Parathyroid adenoma (tissue), 2 donors: ENCODE measurements around the gene DNMBP.

ENCODE experiments used
- H2AFZ ChIP-seq: fragments of 300-600 bp; sonication (generic); one replicate; pipeline ENCODE4 v1.7.0; 2017; ENCODE audit warnings: antibody characterized with exemption, mild to moderate bottlenecking
- H3K27ac ChIP-seq: fragments of 300-600 bp; sonication (generic); one replicate; pipeline ENCODE4 v1.7.0; 2017
- H3K27me3 ChIP-seq: fragments of 300-600 bp; sonication (generic); one replicate; pipeline ENCODE4 v1.7.0; 2017; ENCODE audit warnings: low read length; ENCODE audit not compliant: control insufficient read depth, insufficient read depth
- H3K36me3 ChIP-seq: fragments of 300-600 bp; sonication (generic); one replicate; pipeline ENCODE4 v1.7.0; 2017; ENCODE audit warnings: low read length; ENCODE audit not compliant: control insufficient read depth, insufficient read depth
- H3K4me1 ChIP-seq: fragments of 300-600 bp; sonication (generic); one replicate; pipeline ENCODE4 v1.7.0; 2017; ENCODE audit warnings: control low read depth
- H3K4me2 ChIP-seq: fragments of 300-600 bp; sonication (generic); one replicate; pipeline ENCODE4 v1.7.0; 2017; ENCODE audit warnings: low read length
- H3K4me3 ChIP-seq: fragments of 300-600 bp; sonication (generic); one replicate; pipeline ENCODE4 v1.7.0; 2017; ENCODE audit warnings: low read depth, low read length
- H3K79me2 ChIP-seq: fragments of 300-600 bp; sonication (generic); one replicate; pipeline ENCODE4 v1.7.0; 2017; ENCODE audit warnings: control low read depth
- H3K9ac ChIP-seq: fragments of 300-600 bp; sonication (generic); one replicate; pipeline ENCODE4 v1.7.0; 2017; ENCODE audit warnings: mild to moderate bottlenecking
- H3K9me3 ChIP-seq: fragments of 300-600 bp; sonication (generic); one replicate; pipeline ENCODE4 v1.7.0; 2017; ENCODE audit warnings: low read length; ENCODE audit not compliant: control insufficient read depth
- CTCF ChIP-seq: fragments of 300-600 bp; sonication (generic); IDR thresholded peaks from one replicate; pipeline ENCODE4 v1.7.0; 2017; ENCODE audit warnings: antibody characterized with exemption, mild to moderate bottlenecking
- donor health status: primary hyperparathyroidism.

DNMBP gene

GRCh38 chr10:99894613-99895012, 115.1 kb downstream of the DNMBP start:
- H3K4me3 ChIP-seq, result no peak overlapping the region
- no peaks in the 10 kb centered on the region for H3K9me3 ChIP-seq
- no peak for TF ChIP-seq CTCF
- no peaks in the 10 kb centered on the region for H3K27me3 ChIP-seq
- peaks cover 4% of the 10 kb centered on the region for H3K36me3 ChIP-seq
- peaks cover 11% of the 10 kb centered on the region for H3K4me1 ChIP-seq
- no peak overlapping the region for H3K9ac ChIP-seq
- no peak overlapping the region for H3K4me2 ChIP-seq
- H3K79me2 ChIP-seq, result peaks cover 18% of the 10 kb centered on the region
- no peak overlapping the region for H3K27ac ChIP-seq
- H2AFZ ChIP-seq, result no peak overlapping the region

GRCh38 chr10:99888622-99889021, 121.1 kb downstream of the DNMBP start:
- no peak overlapping the region for H3K4me2 ChIP-seq
- no peaks in the 10 kb centered on the region for H3K36me3 ChIP-seq
- H3K79me2 ChIP-seq, result peaks cover 8% of the 10 kb centered on the region
- H3K27ac ChIP-seq, result peak overlapping the region; percentile 56
- no peak for TF ChIP-seq CTCF
- no peak overlapping the region for H3K9ac ChIP-seq
- H2AFZ ChIP-seq, result no peak overlapping the region
- H3K27me3 ChIP-seq, result no peaks in the 10 kb centered on the region
- H3K9me3 ChIP-seq, result no peaks in the 10 kb centered on the region
- peaks cover 24% of the 10 kb centered on the region for H3K4me1 ChIP-seq
- no peak overlapping the region for H3K4me3 ChIP-seq

- no peak overlapping the region for H3K4me3 ChIP-seq
- no peak overlapping the region for H3K4me2 ChIP-seq
- no peak for TF ChIP-seq CTCF
- peaks cover 41% of the 10 kb centered on the region for H3K4me1 ChIP-seq
- H3K36me3 ChIP-seq, result no peaks in the 10 kb centered on the region
- H3K27ac ChIP-seq, result peak overlapping the region; percentile 13
- H3K9me3 ChIP-seq, result no peaks in the 10 kb centered on the region
- H2AFZ ChIP-seq, result no peak overlapping the region
- H3K79me2 ChIP-seq, result peaks cover 8% of the 10 kb centered on the region
- H3K9ac ChIP-seq, result no peak overlapping the region
- no peaks in the 10 kb centered on the region for H3K27me3 ChIP-seq
Observed at GRCh38 chr10:99883523-99883922, 126.2 kb downstream of the DNMBP start.

GRCh38 chr10:99881371-99881770, 128.4 kb downstream of the DNMBP start:
- H3K9me3 ChIP-seq, result no peaks in the 10 kb centered on the region
- peaks cover 49% of the 10 kb centered on the region for H3K4me1 ChIP-seq
- H3K27me3 ChIP-seq, result no peaks in the 10 kb centered on the region
- H3K4me3 ChIP-seq, result no peak overlapping the region
- H3K36me3 ChIP-seq, result no peaks in the 10 kb centered on the region
- no peak overlapping the region for H2AFZ ChIP-seq
- no peak overlapping the region for H3K9ac ChIP-seq
- no peak for TF ChIP-seq CTCF
- H3K4me2 ChIP-seq, result no peak overlapping the region
- peak overlapping the region; percentile 70 for H3K27ac ChIP-seq
- H3K79me2 ChIP-seq, result peaks cover 4% of the 10 kb centered on the region

- Histone ChIP-seq H2AFZ (no peak overlapping the region), H3K27ac (peak overlapping the region; percentile 70), H3K4me3 (no peak overlapping the region), H3K9ac (no peak overlapping the region), H3K9me3 (no peaks in the 10 kb centered on the region), H3K4me2 (no peak overlapping the region), H3K27me3 (no peaks in the 10 kb centered on the region), H3K36me3 (no peaks in the 10 kb centered on the region), H3K4me1 (peaks cover 60% of the 10 kb centered on the region), H3K79me2 (peaks cover 4% of the 10 kb centered on the region)
- TF ChIP-seq CTCF, result no peak
Observed at GRCh38 chr10:99880080-99880835, 129.5 kb downstream of the DNMBP start.
